Measurements from ENCODE around the gene DDB1. TPM values are rescaled to one million over a fixed set of nuclear protein-coding genes. Genes with fewer than 3 reads are reported as not detected.

Gene DDB1
- total RNA-seq, 1 donor from 2014 or later: 128 TPM

- no peak for DNase-seq
- Histone ChIP-seq H3K36me3 (peaks cover 100% of the 10 kb centered on the region), H3K27ac (replicated peaks) (no peak overlapping the region), H3K4me1 (no peaks in the 10 kb centered on the region), H3K9me3 (replicated peaks) (no peaks in the 10 kb centered on the region), H3K4me3 (no peak overlapping the region), H3K27me3 (ENCODE audit: low read depth) (no peaks in the 10 kb centered on the region)
- no peak for TF ChIP-seq CTCF (IDR thresholded peaks at IDR 0.05; ENCODE audit: borderline replicate concordance)
- intact Hi-C loops (cut with micrococcal nuclease): no loop called here
Measured at GRCh38 chr11:61309141-61309540, 23.8 kb downstream of the DDB1 start.

- no peak overlapping the region for H3K4me3 ChIP-seq
- TF ChIP-seq CTCF (IDR thresholded peaks at IDR 0.05; ENCODE audit: borderline replicate concordance): no peak
- no peak for DNase-seq
- peaks cover 100% of the 10 kb centered on the region for H3K36me3 ChIP-seq
- no peak overlapping the region for H3K27ac ChIP-seq (replicated peaks)
- no peaks in the 10 kb centered on the region for H3K9me3 ChIP-seq (replicated peaks)
- intact Hi-C loops (cut with micrococcal nuclease): no loop called here
- no peaks in the 10 kb centered on the region for H3K27me3 ChIP-seq (ENCODE audit: low read depth)
- H3K4me1 ChIP-seq: no peaks in the 10 kb centered on the region
Measured at GRCh38 chr11:61307354-61307753, 25.6 kb downstream of the DDB1 start.

GRCh38 chr11:61306221-61306620 is 26.7 kb downstream of the DDB1 start:
- H3K9me3 ChIP-seq (replicated peaks): no peaks in the 10 kb centered on the region
- no peaks in the 10 kb centered on the region for H3K4me1 ChIP-seq
- DNase-seq: no peak
- H3K27me3 ChIP-seq (ENCODE audit: low read depth): no peaks in the 10 kb centered on the region
- intact Hi-C loops (cut with micrococcal nuclease): no loop called here
- H3K4me3 ChIP-seq: no peak overlapping the region
- TF ChIP-seq CTCF (IDR thresholded peaks at IDR 0.05; ENCODE audit: borderline replicate concordance): no peak
- H3K27ac ChIP-seq (replicated peaks): no peak overlapping the region
- H3K36me3 ChIP-seq: peaks cover 100% of the 10 kb centered on the region

GRCh38 chr11:61305417-61305816 is 27.5 kb downstream of the DDB1 start:
- Histone ChIP-seq H3K9me3 (replicated peaks) (no peaks in the 10 kb centered on the region), H3K4me1 (no peaks in the 10 kb centered on the region), H3K4me3 (no peak overlapping the region), H3K36me3 (peaks cover 100% of the 10 kb centered on the region), H3K27ac (replicated peaks) (no peak overlapping the region), H3K27me3 (ENCODE audit: low read depth) (no peaks in the 10 kb centered on the region)
- TF ChIP-seq CTCF (IDR thresholded peaks at IDR 0.05; ENCODE audit: borderline replicate concordance): no peak
- DNase-seq: no peak
- intact Hi-C loops (cut with micrococcal nuclease): no loop called here

GRCh38 chr11:61303725-61304124 is 29.2 kb downstream of the DDB1 start:
- H3K27me3 ChIP-seq (ENCODE audit: low read depth): no peaks in the 10 kb centered on the region
- H3K4me3 ChIP-seq: no peak overlapping the region
- no peak for DNase-seq
- TF ChIP-seq CTCF (IDR thresholded peaks at IDR 0.05; ENCODE audit: borderline replicate concordance): no peak
- H3K4me1 ChIP-seq: peaks cover 2% of the 10 kb centered on the region
- intact Hi-C loops (cut with micrococcal nuclease): no loop called here
- H3K36me3 ChIP-seq: peaks cover 99% of the 10 kb centered on the region
- no peak overlapping the region for H3K27ac ChIP-seq (replicated peaks)
- no peaks in the 10 kb centered on the region for H3K9me3 ChIP-seq (replicated peaks)

- H3K27me3 ChIP-seq (ENCODE audit: low read depth): no peaks in the 10 kb centered on the region
- intact Hi-C loops (cut with micrococcal nuclease): no loop called here
- H3K27ac ChIP-seq (replicated peaks): no peak overlapping the region
- H3K36me3 ChIP-seq: peaks cover 90% of the 10 kb centered on the region
- no peak for TF ChIP-seq CTCF (IDR thresholded peaks at IDR 0.05; ENCODE audit: borderline replicate concordance)
- H3K4me1 ChIP-seq: peaks cover 14% of the 10 kb centered on the region
- no peak overlapping the region for H3K4me3 ChIP-seq
- no peak for DNase-seq
- no peaks in the 10 kb centered on the region for H3K9me3 ChIP-seq (replicated peaks)
Measured at GRCh38 chr11:61302550-61302949, 30.4 kb downstream of the DDB1 start.

All from left ventricle myocardium inferior (tissue), 1 donor.